ENCODE data around the gene CHRM5.

Gene CHRM5

GRCh38 chr15:34102175-34102925 is 134.1 kb downstream of the CHRM5 start:
- FAIRE-seq = no peak

DNA sequence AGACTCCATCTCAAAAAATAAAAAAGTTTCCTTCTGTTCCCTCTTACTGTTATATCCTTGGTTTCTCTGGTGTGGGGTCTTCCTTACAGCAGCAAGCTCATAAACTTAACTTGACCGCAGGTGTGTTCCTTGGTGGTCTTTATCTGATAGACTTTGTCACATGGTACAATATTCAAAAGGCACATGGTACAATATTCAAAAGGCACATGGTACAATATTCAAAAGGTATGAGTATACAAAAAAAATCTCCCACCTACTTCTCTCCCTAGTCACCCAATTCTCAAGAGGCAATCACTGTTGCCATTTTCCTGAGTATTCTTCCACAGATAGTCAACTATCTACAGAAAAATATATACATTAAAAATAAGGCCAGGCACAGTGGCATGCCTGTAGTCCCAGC is 138.1 kb downstream of the CHRM5 start:
- FAIRE-seq = no peak

DNA sequence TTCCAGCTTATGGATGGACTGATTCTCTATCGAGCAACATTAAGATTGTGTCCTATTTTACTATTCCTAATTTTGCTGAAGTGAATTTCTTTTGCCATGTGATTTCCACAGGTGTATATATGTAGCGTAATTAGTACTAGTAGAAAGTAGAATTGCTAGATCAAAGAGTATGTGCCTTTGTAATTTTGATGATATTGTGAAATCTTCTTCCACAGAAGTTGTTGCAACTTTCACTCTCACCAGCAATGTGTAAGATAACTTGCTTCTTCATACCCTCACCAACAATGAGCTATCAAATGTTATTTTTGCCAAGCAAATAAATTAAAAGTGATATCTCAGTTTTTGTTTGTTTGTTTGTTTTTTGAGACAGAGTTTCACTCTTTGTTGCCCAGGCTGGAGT is 139.0 kb downstream of the CHRM5 start:
- FAIRE-seq = no peak

DNA sequence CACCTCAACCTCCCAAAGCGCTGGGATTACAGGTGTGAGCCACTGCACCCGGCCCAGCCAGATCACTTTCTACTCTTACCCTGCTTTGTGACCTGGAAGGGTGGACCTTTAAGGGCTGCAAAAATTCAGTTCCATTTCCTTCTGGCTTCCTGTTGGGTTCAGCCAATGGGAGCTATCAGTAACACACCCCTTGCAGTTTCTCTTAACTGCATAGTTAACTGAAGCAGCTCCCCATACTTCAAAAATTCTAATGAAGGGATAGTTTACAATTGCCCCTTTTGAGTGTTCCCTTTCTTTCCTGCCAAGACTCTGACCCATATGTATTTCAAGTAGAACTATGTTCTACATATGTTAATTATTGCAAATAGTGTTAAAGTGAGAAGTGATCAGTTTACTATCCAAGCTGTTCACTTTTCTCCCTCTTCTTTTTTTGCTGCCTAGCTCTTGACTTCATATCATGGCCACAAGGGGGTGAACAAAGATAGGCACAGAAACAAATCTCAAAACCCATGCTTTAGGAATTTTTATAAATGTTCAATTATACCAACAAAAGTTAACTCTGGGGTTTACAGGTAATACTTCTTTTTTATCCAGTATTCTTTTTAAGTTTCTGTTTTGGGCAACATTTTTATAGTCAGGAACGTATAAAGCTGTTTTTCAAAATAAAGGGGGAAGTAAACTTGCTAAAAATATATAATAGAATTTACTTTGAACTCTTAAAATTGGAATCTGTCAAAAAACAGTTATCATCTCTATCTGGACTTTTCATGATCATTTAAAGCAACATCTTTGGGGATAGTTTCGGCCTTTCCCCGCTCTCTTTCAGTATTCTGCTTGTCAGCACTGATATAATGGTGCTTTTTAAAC is 141.7 kb downstream of the CHRM5 start:
- peak; percentile 95 for FAIRE-seq

GRCh38 chr15:34111488-34111887 is 143.2 kb downstream of the CHRM5 start:
- no peak for FAIRE-seq

DNA sequence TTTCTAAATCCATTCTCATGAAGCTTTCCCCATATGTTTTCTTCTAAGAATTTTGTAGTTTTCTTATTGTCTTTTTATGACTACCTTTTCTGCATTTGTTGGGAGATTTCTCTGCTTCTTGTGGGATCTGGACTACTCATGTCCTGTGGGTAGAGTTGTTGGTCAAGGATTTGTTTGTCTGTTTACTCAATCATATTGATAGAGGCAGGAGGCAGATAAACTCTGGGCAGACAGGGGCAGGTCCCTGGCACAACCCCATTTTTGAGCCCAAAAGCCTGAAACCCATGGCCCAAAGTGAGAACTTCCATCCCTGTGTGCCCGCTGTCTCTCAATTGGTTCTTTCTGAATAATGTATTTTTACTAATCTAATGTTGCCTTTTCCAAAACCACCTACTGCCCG is 145.9 kb downstream of the CHRM5 start:
- no peak for FAIRE-seq

DNA sequence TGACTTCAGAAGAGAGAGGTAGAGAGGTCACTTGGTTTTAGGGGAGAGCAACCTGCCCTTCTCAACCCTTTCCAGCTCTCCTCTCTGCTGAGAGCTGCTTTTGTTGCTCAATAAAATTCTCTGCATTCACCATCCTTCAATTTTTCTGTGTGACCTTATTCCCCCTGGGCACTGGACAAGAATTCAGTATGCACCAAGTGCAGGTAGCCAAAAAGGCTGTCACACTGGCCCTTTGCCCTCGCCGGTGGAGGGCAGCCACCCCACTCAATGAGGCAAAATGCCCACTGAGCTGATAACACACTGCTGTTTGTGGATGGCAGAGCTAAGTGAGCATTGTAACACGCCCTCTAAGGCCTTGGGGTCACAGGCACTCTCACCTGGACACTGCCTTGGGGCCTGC is 146.4 kb downstream of the CHRM5 start:
- no peak for FAIRE-seq

GRCh38 chr15:34116620-34117019 is 148.3 kb downstream of the CHRM5 start:
- FAIRE-seq = no peak
